Loucy (cell line): ENCODE results near the gene VTN.

Experiments
- EZH2phosphoT487 ChIP-seq: fragments of 200-600 bp; IDR thresholded peaks from 2 replicates; pipeline ENCODE4 v1.6.1; 2018; ENCODE audit warnings: antibody characterized with exemption, mild to moderate bottlenecking, moderate library complexity, borderline replicate concordance
- TF ChIP-seq, protein P1 (sequence below): fragments of 200-600 bp; sonication (generic); conservative IDR thresholded peaks from 2 replicates; pipeline ENCODE4 v1.5.1; 2014; ENCODE audit warnings: mild to moderate bottlenecking, antibody characterized with exemption, low read length

DNA sequence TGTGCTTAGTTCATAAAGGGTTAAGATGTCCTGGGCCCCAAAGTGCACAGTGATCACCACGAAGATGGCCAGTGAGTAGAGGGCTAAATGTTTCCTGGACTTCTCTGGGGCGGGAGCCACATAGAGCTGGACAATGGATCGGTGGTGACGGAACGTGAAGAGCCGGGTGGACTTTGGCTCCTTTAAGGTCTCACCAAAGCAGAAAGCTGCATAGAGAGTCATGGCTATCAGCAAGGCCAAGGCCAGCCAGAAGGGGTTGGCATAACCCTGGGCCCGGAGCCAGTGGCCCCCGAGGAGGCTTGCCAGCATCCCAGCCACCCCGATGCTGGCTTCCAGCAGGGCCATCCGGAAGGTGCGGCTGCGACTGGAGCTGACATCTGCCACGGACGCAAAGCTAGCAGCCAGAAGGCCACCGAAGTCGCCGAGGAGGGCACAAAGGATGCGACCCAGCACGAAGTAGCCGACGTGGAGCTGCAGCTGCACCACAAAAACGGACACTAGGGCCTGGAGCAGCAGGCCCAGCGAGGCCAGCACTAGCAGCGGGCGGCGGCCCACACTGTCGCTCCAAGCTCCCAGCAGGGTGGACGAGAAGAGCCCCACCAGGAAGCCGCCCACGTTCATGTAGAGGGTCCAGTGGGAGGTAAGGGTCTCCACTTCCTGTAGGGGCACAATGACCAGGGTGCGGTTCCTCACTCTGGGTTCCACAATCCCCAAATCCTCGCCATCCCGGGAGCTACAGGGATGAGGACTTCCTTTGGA, 34.9 kb upstream of the VTN start:
- TF ChIP-seq, protein P1, sequence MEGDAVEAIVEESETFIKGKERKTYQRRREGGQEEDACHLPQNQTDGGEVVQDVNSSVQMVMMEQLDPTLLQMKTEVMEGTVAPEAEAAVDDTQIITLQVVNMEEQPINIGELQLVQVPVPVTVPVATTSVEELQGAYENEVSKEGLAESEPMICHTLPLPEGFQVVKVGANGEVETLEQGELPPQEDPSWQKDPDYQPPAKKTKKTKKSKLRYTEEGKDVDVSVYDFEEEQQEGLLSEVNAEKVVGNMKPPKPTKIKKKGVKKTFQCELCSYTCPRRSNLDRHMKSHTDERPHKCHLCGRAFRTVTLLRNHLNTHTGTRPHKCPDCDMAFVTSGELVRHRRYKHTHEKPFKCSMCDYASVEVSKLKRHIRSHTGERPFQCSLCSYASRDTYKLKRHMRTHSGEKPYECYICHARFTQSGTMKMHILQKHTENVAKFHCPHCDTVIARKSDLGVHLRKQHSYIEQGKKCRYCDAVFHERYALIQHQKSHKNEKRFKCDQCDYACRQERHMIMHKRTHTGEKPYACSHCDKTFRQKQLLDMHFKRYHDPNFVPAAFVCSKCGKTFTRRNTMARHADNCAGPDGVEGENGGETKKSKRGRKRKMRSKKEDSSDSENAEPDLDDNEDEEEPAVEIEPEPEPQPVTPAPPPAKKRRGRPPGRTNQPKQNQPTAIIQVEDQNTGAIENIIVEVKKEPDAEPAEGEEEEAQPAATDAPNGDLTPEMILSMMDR = no peak
- no peak for TF ChIP-seq EZH2phosphoT487
